H1 (cell line): ENCODE results near the gene PCSK9. TPM values are rescaled to one million over a fixed set of nuclear protein-coding genes. Genes with fewer than 3 reads are reported as not detected.

Source experiments
- CTCF ChIA-PET: fragments of 300-600 bp; sonication (Branson Sonifier 250); formaldehyde crosslinking; loops from one replicate; lab custom pipeline; 2021; ENCODE audit not compliant: partially characterized antibody; lab: Charles Lee
- POLR2A ChIA-PET: fragments of 300-600 bp; sonication (Branson Sonifier 250); formaldehyde crosslinking; loops from one replicate; lab custom pipeline; 2021; ENCODE audit warnings: inconsistent platforms; ENCODE audit not compliant: partially characterized antibody; lab: Charles Lee
- DNase-seq, 2 experiments: peaks; one replicate each; pipeline versions ENCODE4 v3.0.0 to v3.0.0-alpha.2; 2010 to 2022; ENCODE audit warnings: low spot score in 2 of 2, low read depth in 1 of 2, mixed read lengths in 1 of 2
- FAIRE-seq: peaks from 2 replicates; lab custom pipeline; 2011; peaks lifted over from hg19 to GRCh38; lab: Jason Lieb, UNC
- H2AFZ ChIP-seq: 2 replicates; pipeline ENCODE4 v1.8.1; 2012; ENCODE audit warnings: low read length, inconsistent platforms
- H2AK5ac ChIP-seq: 2 replicates; pipeline ENCODE4 v1.6.1; 2013; ENCODE audit warnings: low read depth, low read length
- H2BK120ac ChIP-seq: replicated peaks from 2 replicates; pipeline ENCODE3; 2013; ENCODE audit warnings: low read depth, low read length, inconsistent platforms
- H2BK12ac ChIP-seq: 2 replicates; pipeline ENCODE4 v1.6.1; 2013; ENCODE audit warnings: low read depth, low read length
- H2BK15ac ChIP-seq: 2 replicates; pipeline ENCODE4 v1.6.1; 2013; ENCODE audit warnings: low read length
- H2BK20ac ChIP-seq: 2 replicates; pipeline ENCODE4 v1.6.1; 2013; ENCODE audit warnings: low read length
- H2BK5ac ChIP-seq: 2 replicates; pipeline ENCODE4 v1.6.1; 2013; ENCODE audit warnings: low read depth, low read length
- H3K14ac ChIP-seq: 2 replicates; pipeline ENCODE4 v1.6.1; 2013; ENCODE audit warnings: inconsistent platforms; ENCODE audit not compliant: insufficient read length
- H3K18ac ChIP-seq: 2 replicates; pipeline ENCODE4 v1.6.1; 2013; ENCODE audit warnings: low read length; ENCODE audit errors: extremely low read depth
- H3K23ac ChIP-seq: 2 replicates; pipeline ENCODE4 v1.6.1; 2013; ENCODE audit warnings: inconsistent platforms; ENCODE audit not compliant: insufficient read length
- H3K23me2 ChIP-seq: 2 replicates; pipeline ENCODE4 v1.6.1; 2013; ENCODE audit warnings: low read depth, low read length
- H3K27ac ChIP-seq: 2 replicates; pipeline ENCODE4 v1.6.1; 2011; ENCODE audit warnings: low read depth, low read length, inconsistent platforms
- H3K27me3 ChIP-seq, 4 experiments: replicated peaks in 1 of 4; 1 replicate in 1 of 4; 2 replicates in 3 of 4; pipeline versions ENCODE4 v1.6.1 to v1.8.1; 2011 to 2013; ENCODE audit warnings: low read length in 3 of 4, mild to moderate bottlenecking in 3 of 4, inconsistent platforms in 2 of 4, mixed read lengths in 2 of 4, moderate library complexity in 1 of 4; ENCODE audit not compliant: control insufficient read depth in 3 of 4, insufficient read depth in 3 of 4; ENCODE audit errors: extremely low read depth in 1 of 4
- H3K36me3 ChIP-seq, 4 experiments: 2 replicates each; pipeline versions ENCODE4 v1.6.1 to v1.8.1; 2011 to 2013; ENCODE audit warnings: mild to moderate bottlenecking in 4 of 4, low read length in 3 of 4, moderate library complexity in 2 of 4, control low read depth in 1 of 4, inconsistent platforms in 1 of 4; ENCODE audit not compliant: insufficient read depth in 4 of 4, control insufficient read depth in 2 of 4
- H3K4ac ChIP-seq: replicated peaks from 2 replicates; pipeline ENCODE3; 2013; ENCODE audit warnings: low read length, low read depth, mixed read lengths, inconsistent platforms; ENCODE audit not compliant: insufficient read length
- H3K4me1 ChIP-seq, 4 experiments: replicated peaks in 1 of 4; 1 replicate in 1 of 4; 2 replicates in 3 of 4; pipeline versions ENCODE4 v1.6.1 to v1.8.1; 2011 to 2013; ENCODE audit warnings: low read length in 3 of 4, inconsistent platforms in 2 of 4, mixed read lengths in 1 of 4; ENCODE audit not compliant: insufficient read depth in 4 of 4, control insufficient read depth in 3 of 4
- H3K4me2 ChIP-seq, 2 experiments: 2 replicates each; pipeline versions ENCODE4 v1.6.1 to v1.8.1; 2011 to 2013; ENCODE audit warnings: low read depth in 2 of 2, low read length in 2 of 2, control low read depth in 1 of 2, inconsistent platforms in 1 of 2, mild to moderate bottlenecking in 1 of 2; ENCODE audit not compliant: insufficient read depth in 1 of 2
- H3K4me3 ChIP-seq, 4 experiments: fragments of 200-600, 300-600 bp in 1 of 4; sonication (generic), shearing (Covaris generic), sonication (Bioruptor Twin) in 1 of 4; 2 replicates each; pipeline versions ENCODE4 v1.5.1 to v1.8.1; 2011 to 2016; ENCODE audit warnings: low read length in 4 of 4, low read depth in 3 of 4, control low read depth in 2 of 4, inconsistent platforms in 2 of 4, mild to moderate bottlenecking in 2 of 4, mixed read lengths in 1 of 4, moderate library complexity in 1 of 4; ENCODE audit not compliant: insufficient read depth in 2 of 4; ENCODE audit errors: extremely low read depth in 1 of 4
- H3K56ac ChIP-seq: replicated peaks from 2 replicates; pipeline ENCODE3; 2013; ENCODE audit warnings: low read depth, mild to moderate bottlenecking, mixed read lengths, low read length, inconsistent platforms; ENCODE audit not compliant: insufficient read length
- H3K79me1 ChIP-seq: 2 replicates; pipeline ENCODE4 v1.6.1; 2013; ENCODE audit warnings: low read depth, low read length, control low read depth
- H3K79me2 ChIP-seq, 2 experiments: 2 replicates each; pipeline versions ENCODE4 v1.6.1 to v1.8.1; 2012 to 2013; ENCODE audit warnings: low read length in 2 of 2, mild to moderate bottlenecking in 2 of 2, inconsistent platforms in 1 of 2; ENCODE audit not compliant: insufficient read depth in 2 of 2, control insufficient read depth in 1 of 2
- H3K9ac ChIP-seq, 4 experiments: replicated peaks in 1 of 4; 1 replicate in 1 of 4; 2 replicates in 3 of 4; pipeline versions ENCODE4 v1.6.1 to v1.8.1; 2011 to 2013; ENCODE audit warnings: low read depth in 3 of 4, low read length in 3 of 4, control low read depth in 2 of 4, mild to moderate bottlenecking in 2 of 4, moderate library complexity in 2 of 4, inconsistent platforms in 1 of 4; ENCODE audit errors: extremely low read depth in 1 of 4
- H3K9me3 ChIP-seq, 2 experiments: 2 replicates each; pipeline versions ENCODE4 v1.6.1 to v1.8.1; 2012 to 2013; ENCODE audit warnings: mild to moderate bottlenecking in 2 of 2, moderate library complexity in 2 of 2, control low read depth in 1 of 2, inconsistent platforms in 1 of 2, low read depth in 1 of 2, low read length in 1 of 2, mixed read lengths in 1 of 2; ENCODE audit not compliant: insufficient read depth in 2 of 2
- H4K20me1 ChIP-seq, 2 experiments: replicated peaks in 1 of 2; 2 replicates each; pipeline versions ENCODE3 to v1.8.1; 2011 to 2013; ENCODE audit warnings: inconsistent platforms in 2 of 2, low read length in 2 of 2, mild to moderate bottlenecking in 1 of 2; ENCODE audit not compliant: insufficient read depth in 2 of 2, control insufficient read depth in 1 of 2
- H4K5ac ChIP-seq: 2 replicates; pipeline ENCODE4 v1.6.1; 2013; ENCODE audit warnings: low read length, low read depth, mixed read lengths, inconsistent platforms; ENCODE audit not compliant: insufficient read length
- H4K8ac ChIP-seq: 2 replicates; pipeline ENCODE4 v1.8.0; 2013; ENCODE audit warnings: mild to moderate bottlenecking, moderate library complexity, low read length, inconsistent platforms; ENCODE audit not compliant: insufficient read depth; ENCODE audit errors: extremely low read depth
- H4K91ac ChIP-seq: replicated peaks from 2 replicates; pipeline ENCODE3; 2013; ENCODE audit warnings: low read length, mixed read lengths, inconsistent platforms; ENCODE audit not compliant: insufficient read length
- ATF3 ChIP-seq: IDR thresholded peaks from 2 replicates; pipeline ENCODE4 v1.6.1; 2011; ENCODE audit warnings: low read depth, mild to moderate bottlenecking, low read length; ENCODE audit not compliant: insufficient read depth
- BRCA1 ChIP-seq: IDR thresholded peaks from 2 replicates; pipeline ENCODE4 v1.6.1; 2012; ENCODE audit warnings: low read depth, low read length, improper control_type of control experiment
- CBX5 ChIP-seq: fragments of 300-800, 300-1000 bp; sonication (generic); IDR thresholded peaks from 2 replicates; pipeline ENCODE4 v1.7.1; 2016; ENCODE audit warnings: antibody characterized with exemption, low read length, low read depth
- CHD2 ChIP-seq: IDR thresholded peaks from 2 replicates; pipeline ENCODE4 v1.6.1; 2012; ENCODE audit warnings: low read length, improper control_type of control experiment
- CTBP2 ChIP-seq: IDR thresholded peaks from 2 replicates; pipeline ENCODE4 v1.7.0; 2011; ENCODE audit warnings: borderline replicate concordance, mild to moderate bottlenecking, moderate library complexity, mixed read lengths, low read length; ENCODE audit not compliant: insufficient read depth, insufficient read length
- EZH2 ChIP-seq: fragments of 200-600 bp; sonication (generic); IDR thresholded peaks from 2 replicates; pipeline ENCODE4 v1.7.1; 2012; ENCODE audit warnings: low read depth, mild to moderate bottlenecking, moderate library complexity, low read length, inconsistent platforms; ENCODE audit not compliant: severe bottlenecking
- GABPA ChIP-seq: IDR thresholded peaks from 2 replicates; pipeline ENCODE4 v1.6.1; 2011; ENCODE audit warnings: mild to moderate bottlenecking, low read length, moderate library complexity, borderline replicate concordance; ENCODE audit not compliant: insufficient read depth
- HDAC2 ChIP-seq, 2 experiments: fragments of 300-600 bp in 1 of 2; sonication (generic) in 1 of 2; IDR thresholded peaks; 2 replicates each; pipeline ENCODE4 v1.6.1; 2011 to 2012; ENCODE audit warnings: low read depth in 2 of 2, low read length in 2 of 2, mild to moderate bottlenecking in 2 of 2, moderate library complexity in 2 of 2, borderline replicate concordance in 1 of 2, inconsistent platforms in 1 of 2
- JUN ChIP-seq: IDR thresholded peaks from 2 replicates; pipeline ENCODE4 v1.6.1; 2011; ENCODE audit warnings: low read depth, mild to moderate bottlenecking, improper control_type of control experiment, low read length
- PHF8 ChIP-seq: fragments of 200-600 bp; sonication (generic); conservative IDR thresholded peaks from 2 replicates; pipeline ENCODE4 v1.7.1; 2012; ENCODE audit warnings: low read depth, mild to moderate bottlenecking, inconsistent platforms, low read length, moderate library complexity
- SAP30 ChIP-seq: fragments of 300-600 bp; sonication (generic); IDR thresholded peaks from 2 replicates; pipeline ENCODE4 v1.7.1; 2012; ENCODE audit warnings: low read length, moderate library complexity, mild to moderate bottlenecking, inconsistent platforms; ENCODE audit not compliant: insufficient read depth, insufficient replicate concordance
- ZNF274 ChIP-seq: IDR thresholded peaks from 2 replicates; pipeline ENCODE4 v1.7.0; 2012; ENCODE audit warnings: low read length, borderline replicate concordance; ENCODE audit errors: extremely low read depth
- WGBS, 2 experiments: shearing (Covaris generic) in 1 of 2; methylation state at CpG; one replicate each; pipeline versions ENCODE4 v1.1.6 to v1.1.7; 2013 to 2015; ENCODE audit warnings: low lambda C conversion rate in 2 of 2, mixed read lengths in 2 of 2, inconsistent platforms in 1 of 2, low coverage in 1 of 2, missing lambda C conversion rate in 1 of 2; ENCODE audit not compliant: insufficient replicate concordance in 2 of 2, insufficient coverage in 1 of 2, insufficient read length in 1 of 2; ENCODE audit errors: extremely low coverage in 1 of 2, missing lambda C conversion rate in 1 of 2; 5-methylcytosine and 5-hydroxymethylcytosine counted together
- polyA plus RNA-seq, 7 experiments: library from polyadenylated mRNA; depleted of rRNA in 3 of 7; stranded (reverse) in 5 of 7; unstranded in 2 of 7; fragments of >200 nt in 5 of 7; fragments of 200-250 nt in 2 of 7; gene quantifications; 1 replicate in 5 of 7; 2 replicates in 1 of 7; 4 replicates in 1 of 7; pipeline versions ENCODE4 v1.2.1 to v1.2.3, GENCODE V29; 2011 to 2013; ENCODE audit warnings: missing spikeins in 2 of 7, mixed read lengths in 2 of 7
- total RNA-seq: library from RNA; stranded (reverse); fragmentation: NEBNext Ultra II Directional; extraction: Animal tissue kit (Norgen Biotek cat#: 25700); gene quantifications from 2 replicates; pipeline ENCODE4 v1.2.1, GENCODE V29; 2021

Gene PCSK9
- total and polyA plus RNA-seq, 2 of the 8 experiments (the other 6 are each of a cell fraction or from before 2014, with no cell fraction given): 22.3 to 32.3 TPM

DNA sequence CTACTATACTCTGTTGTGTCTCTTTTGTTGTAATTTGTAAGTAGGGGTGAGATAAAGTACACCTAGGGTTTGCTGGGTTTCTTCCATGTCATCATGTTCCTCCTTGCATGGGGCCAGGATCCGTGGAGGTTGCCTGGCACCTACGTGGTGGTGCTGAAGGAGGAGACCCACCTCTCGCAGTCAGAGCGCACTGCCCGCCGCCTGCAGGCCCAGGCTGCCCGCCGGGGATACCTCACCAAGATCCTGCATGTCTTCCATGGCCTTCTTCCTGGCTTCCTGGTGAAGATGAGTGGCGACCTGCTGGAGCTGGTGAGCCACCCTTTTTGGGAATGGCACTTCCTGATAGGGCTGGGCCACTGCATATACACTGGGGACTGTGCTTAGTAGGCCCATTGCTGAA is 4.4 kb downstream of the PCSK9 start:
- Histone ChIP-seq H2BK20ac (no peak overlapping the region), H3K18ac (no peak overlapping the region), H3K23ac (no peak overlapping the region), H3K4ac (no peak overlapping the region), H3K9ac (no peak overlapping the region), H2BK5ac (peak overlapping the region; percentile 52), H2AK5ac (no peak overlapping the region), H4K5ac (no peak overlapping the region), H3K23me2 (peaks cover 13% of the 10 kb centered on the region; the same call in 1 of the 2 replicates), H3K27ac (no peak overlapping the region), H2BK120ac (no peak overlapping the region), H3K56ac (no peak overlapping the region), H4K8ac (no peak overlapping the region; the same call in 1 of the 2 replicates), H3K14ac (no peak overlapping the region), H3K79me2 (peaks cover 6 to 16% of the 10 kb centered on the region in 2 experiments; a peak in 2 of 4 replicates), H3K4me3 (no peak overlapping the region), H3K9me3 (no peaks in the 10 kb centered on the region), H3K4me2 (no peak overlapping the region), H3K27me3 (peaks cover 6 to 27% (median 25%) of the 10 kb centered on the region in 4 experiments), H2AFZ (no peak overlapping the region), H2BK15ac (no peak overlapping the region), H2BK12ac (no peak overlapping the region), H3K79me1 (no peaks in the 10 kb centered on the region; the same call in none of the 2 replicates), H3K4me1 (peaks cover 0 to 13% (median 9%) of the 10 kb centered on the region in 4 experiments; a peak in 6 of 7 replicates), H4K20me1 (peaks cover 0 to 32% of the 10 kb centered on the region in 2 experiments), H3K36me3 (peaks cover 0 to 14% (median 0%) of the 10 kb centered on the region in 4 experiments; a peak in 1 of 8 replicates), H4K91ac (no peak overlapping the region)
- 90% methylated on average over 9 of the region's 9 CpGs; no CpG with 5 or more reads in 1 of the 2 experiments for WGBS, 2 experiments
- ChIA-PET POLR2A (no interaction called here), CTCF (interaction anchor here (1.8 kb wide), 1 partner anchor 99 kb away, joined by 8 read pairs; no protein-coding TSS in a partner anchor)
- DNase-seq: no peak
- no peak for FAIRE-seq
- TF ChIP-seq PHF8 (no peak), JUN (no peak), GABPA (no peak), SAP30 (no peak), CTBP2 (no peak), BRCA1 (no peak), CHD2 (no peak), HDAC2 (IDR thresholded peaks at IDR 0.05; ENCODE audit: borderline replicate concordance in 1 of 2, low read depth in 2 of 2, low read length in 2 of 2) (no peak), ATF3 (no peak), CBX5 (no peak), ZNF274 (no peak), EZH2 (no peak)
